ENCODE results near the gene FCGR2B. TPM values are rescaled to one million over a fixed set of nuclear protein-coding genes. Genes with fewer than 3 reads are reported as not detected.

Gene FCGR2B
- polyA plus RNA-seq, 1 of the 3 experiments (the other 2 are of a cell fraction) = 0.05 TPM

DNA sequence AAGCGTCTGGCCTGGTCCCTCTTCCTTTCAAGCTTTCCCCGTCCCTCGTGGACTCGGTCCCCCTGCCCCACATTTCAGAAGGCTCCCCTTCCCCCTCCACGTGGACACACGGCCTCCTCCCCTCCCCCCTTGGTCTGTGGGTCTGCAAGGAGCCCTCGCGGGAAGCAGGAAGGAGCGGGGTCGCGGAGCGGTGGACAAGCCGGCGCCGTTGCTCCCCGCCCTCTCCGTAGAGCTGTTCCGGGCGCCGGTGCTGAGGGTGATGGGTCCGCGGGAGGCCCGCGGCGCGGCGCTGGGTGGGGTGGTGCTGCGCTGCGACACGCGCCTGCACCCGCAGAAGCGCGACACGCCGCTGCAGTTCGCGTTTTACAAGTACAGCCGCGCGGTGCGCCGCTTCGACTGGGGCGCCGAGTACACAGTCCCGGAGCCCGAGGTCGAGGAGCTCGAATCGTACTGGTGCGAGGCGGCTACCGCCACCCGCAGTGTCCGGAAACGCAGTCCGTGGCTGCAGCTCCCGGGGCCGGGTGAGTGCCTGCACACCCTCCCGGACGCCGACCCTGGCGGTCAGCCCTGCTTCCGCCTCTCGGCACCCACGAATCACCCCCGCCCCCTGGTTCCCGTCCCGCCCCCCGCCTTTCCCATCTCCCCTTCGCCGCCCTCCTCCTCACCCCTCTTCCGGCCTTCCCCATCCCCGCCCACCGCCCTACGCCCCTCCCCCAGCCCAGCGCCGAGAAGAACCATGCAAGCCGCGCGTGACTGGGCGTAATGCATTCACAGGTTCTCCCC, 63.7 kb downstream of the FCGR2B start (continued):
- TF ChIP-seq, protein P1, sequence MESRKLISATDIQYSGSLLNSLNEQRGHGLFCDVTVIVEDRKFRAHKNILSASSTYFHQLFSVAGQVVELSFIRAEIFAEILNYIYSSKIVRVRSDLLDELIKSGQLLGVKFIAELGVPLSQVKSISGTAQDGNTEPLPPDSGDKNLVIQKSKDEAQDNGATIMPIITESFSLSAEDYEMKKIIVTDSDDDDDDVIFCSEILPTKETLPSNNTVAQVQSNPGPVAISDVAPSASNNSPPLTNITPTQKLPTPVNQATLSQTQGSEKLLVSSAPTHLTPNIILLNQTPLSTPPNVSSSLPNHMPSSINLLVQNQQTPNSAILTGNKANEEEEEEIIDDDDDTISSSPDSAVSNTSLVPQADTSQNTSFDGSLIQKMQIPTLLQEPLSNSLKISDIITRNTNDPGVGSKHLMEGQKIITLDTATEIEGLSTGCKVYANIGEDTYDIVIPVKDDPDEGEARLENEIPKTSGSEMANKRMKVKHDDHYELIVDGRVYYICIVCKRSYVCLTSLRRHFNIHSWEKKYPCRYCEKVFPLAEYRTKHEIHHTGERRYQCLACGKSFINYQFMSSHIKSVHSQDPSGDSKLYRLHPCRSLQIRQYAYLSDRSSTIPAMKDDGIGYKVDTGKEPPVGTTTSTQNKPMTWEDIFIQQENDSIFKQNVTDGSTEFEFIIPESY (IDR thresholded peaks at IDR 0.05; ENCODE audit: borderline replicate concordance, low read depth) = 0 out of 2 replicates have a peak, but pooled peaks have one; percentile 54
- TF ChIP-seq TAF1 (IDR thresholded peaks at IDR 0.05; ENCODE audit: borderline replicate concordance, low read depth, low read length) (peak; percentile 13; the same call in 1 of the 2 replicates), FOXM1 (IDR thresholded peaks at IDR 0.05; ENCODE audit: low read depth) (no peak), CHD2 (IDR thresholded peaks at IDR 0.05; ENCODE audit: low read length, partially characterized antibody) (peak; percentile 59), MEF2A (IDR thresholded peaks at IDR 0.05; ENCODE audit: borderline replicate concordance, low read depth) (no peak), SIN3A (IDR thresholded peaks at IDR 0.05; ENCODE audit: borderline replicate concordance, low read depth, low read length) (peak; percentile 20; the same call in 1 of the 2 replicates), GATA2 (CRISPR knock-in tag; IDR thresholded peaks at IDR 0.05) (no peak), RCOR1 (IDR thresholded peaks at IDR 0.05; ENCODE audit: low read length) (no peak), RAD21 (IDR thresholded peaks at IDR 0.05; ENCODE audit: low read length) (no peak), TCF12 (IDR thresholded peaks at IDR 0.05) (no peak), ELF1 (IDR thresholded peaks at IDR 0.05) (peak; percentile 29; the same call in 1 of the 2 replicates), JUND (IDR thresholded peaks at IDR 0.05) (no peak), RXRA (IDR thresholded peaks at IDR 0.05; ENCODE audit: borderline replicate concordance, low read depth) (peak; percentile 28; the same call in 1 of the 2 replicates), NRF1 (IDR thresholded peaks at IDR 0.05; ENCODE audit: low read depth, low read length) (no peak), GABPA (IDR thresholded peaks at IDR 0.05; ENCODE audit: low read depth) (no peak; the same call in 1 of the 2 replicates), POLR2AphosphoS5 (IDR thresholded peaks at IDR 0.05; ENCODE audit: low read depth, low read length) (peak; percentile 71; the same call in 1 of the 2 replicates), TEAD4 (IDR thresholded peaks at IDR 0.05; ENCODE audit: borderline replicate concordance, insufficient read depth) (0 out of 2 replicates have a peak, but pooled peaks have one; percentile 11), FOSL2 (IDR thresholded peaks at IDR 0.05; ENCODE audit: borderline replicate concordance, low read depth) (no peak), EZH2phosphoT487 (IDR thresholded peaks at IDR 0.05; ENCODE audit: borderline replicate concordance, low read depth) (no peak), FOXJ3 (CRISPR knock-in tag; IDR thresholded peaks at IDR 0.05) (no peak)
- TF ChIP-seq, protein P2, sequence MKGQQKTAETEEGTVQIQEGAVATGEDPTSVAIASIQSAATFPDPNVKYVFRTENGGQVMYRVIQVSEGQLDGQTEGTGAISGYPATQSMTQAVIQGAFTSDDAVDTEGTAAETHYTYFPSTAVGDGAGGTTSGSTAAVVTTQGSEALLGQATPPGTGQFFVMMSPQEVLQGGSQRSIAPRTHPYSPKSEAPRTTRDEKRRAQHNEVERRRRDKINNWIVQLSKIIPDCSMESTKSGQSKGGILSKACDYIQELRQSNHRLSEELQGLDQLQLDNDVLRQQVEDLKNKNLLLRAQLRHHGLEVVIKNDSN (IDR thresholded peaks at IDR 0.05; ENCODE audit: borderline replicate concordance, low read depth) = no peak
- TF ChIP-seq, protein P3, sequence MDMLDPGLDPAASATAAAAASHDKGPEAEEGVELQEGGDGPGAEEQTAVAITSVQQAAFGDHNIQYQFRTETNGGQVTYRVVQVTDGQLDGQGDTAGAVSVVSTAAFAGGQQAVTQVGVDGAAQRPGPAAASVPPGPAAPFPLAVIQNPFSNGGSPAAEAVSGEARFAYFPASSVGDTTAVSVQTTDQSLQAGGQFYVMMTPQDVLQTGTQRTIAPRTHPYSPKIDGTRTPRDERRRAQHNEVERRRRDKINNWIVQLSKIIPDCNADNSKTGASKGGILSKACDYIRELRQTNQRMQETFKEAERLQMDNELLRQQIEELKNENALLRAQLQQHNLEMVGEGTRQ (IDR thresholded peaks at IDR 0.05; ENCODE audit: borderline replicate concordance, low read depth, low read length) = no peak
- TF ChIP-seq, protein P4, sequence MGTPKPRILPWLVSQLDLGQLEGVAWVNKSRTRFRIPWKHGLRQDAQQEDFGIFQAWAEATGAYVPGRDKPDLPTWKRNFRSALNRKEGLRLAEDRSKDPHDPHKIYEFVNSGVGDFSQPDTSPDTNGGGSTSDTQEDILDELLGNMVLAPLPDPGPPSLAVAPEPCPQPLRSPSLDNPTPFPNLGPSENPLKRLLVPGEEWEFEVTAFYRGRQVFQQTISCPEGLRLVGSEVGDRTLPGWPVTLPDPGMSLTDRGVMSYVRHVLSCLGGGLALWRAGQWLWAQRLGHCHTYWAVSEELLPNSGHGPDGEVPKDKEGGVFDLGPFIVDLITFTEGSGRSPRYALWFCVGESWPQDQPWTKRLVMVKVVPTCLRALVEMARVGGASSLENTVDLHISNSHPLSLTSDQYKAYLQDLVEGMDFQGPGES (IDR thresholded peaks at IDR 0.05; ENCODE audit: low read depth, low read length) = no peak
- TF ChIP-seq, protein P5, sequence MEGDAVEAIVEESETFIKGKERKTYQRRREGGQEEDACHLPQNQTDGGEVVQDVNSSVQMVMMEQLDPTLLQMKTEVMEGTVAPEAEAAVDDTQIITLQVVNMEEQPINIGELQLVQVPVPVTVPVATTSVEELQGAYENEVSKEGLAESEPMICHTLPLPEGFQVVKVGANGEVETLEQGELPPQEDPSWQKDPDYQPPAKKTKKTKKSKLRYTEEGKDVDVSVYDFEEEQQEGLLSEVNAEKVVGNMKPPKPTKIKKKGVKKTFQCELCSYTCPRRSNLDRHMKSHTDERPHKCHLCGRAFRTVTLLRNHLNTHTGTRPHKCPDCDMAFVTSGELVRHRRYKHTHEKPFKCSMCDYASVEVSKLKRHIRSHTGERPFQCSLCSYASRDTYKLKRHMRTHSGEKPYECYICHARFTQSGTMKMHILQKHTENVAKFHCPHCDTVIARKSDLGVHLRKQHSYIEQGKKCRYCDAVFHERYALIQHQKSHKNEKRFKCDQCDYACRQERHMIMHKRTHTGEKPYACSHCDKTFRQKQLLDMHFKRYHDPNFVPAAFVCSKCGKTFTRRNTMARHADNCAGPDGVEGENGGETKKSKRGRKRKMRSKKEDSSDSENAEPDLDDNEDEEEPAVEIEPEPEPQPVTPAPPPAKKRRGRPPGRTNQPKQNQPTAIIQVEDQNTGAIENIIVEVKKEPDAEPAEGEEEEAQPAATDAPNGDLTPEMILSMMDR (IDR thresholded peaks at IDR 0.05) = no peak

Data from SK-N-SH (cell line).